ENCODE measurements around the gene GAR1. TPM values are rescaled to one million over a fixed set of nuclear protein-coding genes. Genes with fewer than 3 reads are reported as not detected.
A peak's percentile ranks its signal among the peaks of the same experiment; 100 is the strongest.

The GAR1 gene
- total and polyA plus RNA-seq, 8 donors, result 11.2 to 39.6 (median 33.2) TPM

- Histone ChIP-seq H3K27me3 (no peaks in the 10 kb centered on the region), H3K4me3 (no peak overlapping the region), H3K27ac (no peak overlapping the region), H3K36me3 (no peaks in the 10 kb centered on the region), H3K4me1 (no peaks in the 10 kb centered on the region), H3K9me3 (peaks cover 0 to 35% of the 10 kb centered on the region in 2 donors)
- intact Hi-C loops (cut with DNase I), result no loop called here
- DNase-seq (peak in 1 of 4 donors; percentile 59), ATAC-seq (no peak)
- no peak for TF ChIP-seq CTCF (IDR thresholded peaks at IDR 0.05)
These were observed 20.5 kb upstream of the GAR1 start for GRCh38 chr4:109795059-109795458.

GRCh38 chr4:109798866-109799265 is 16.7 kb upstream of the GAR1 start:
- Histone ChIP-seq H3K4me3 (no peak overlapping the region), H3K9me3 (peaks cover 0 to 33% of the 10 kb centered on the region in 2 donors), H3K27me3 (no peaks in the 10 kb centered on the region), H3K27ac (no peak overlapping the region), H3K4me1 (peaks cover 0 to 9% of the 10 kb centered on the region in 2 donors), H3K36me3 (no peaks in the 10 kb centered on the region)
- DNase-seq (no peak), ATAC-seq (no peak)
- intact Hi-C loops (cut with DNase I), result no loop called here
- no peak for TF ChIP-seq CTCF (IDR thresholded peaks at IDR 0.05)

DNA sequence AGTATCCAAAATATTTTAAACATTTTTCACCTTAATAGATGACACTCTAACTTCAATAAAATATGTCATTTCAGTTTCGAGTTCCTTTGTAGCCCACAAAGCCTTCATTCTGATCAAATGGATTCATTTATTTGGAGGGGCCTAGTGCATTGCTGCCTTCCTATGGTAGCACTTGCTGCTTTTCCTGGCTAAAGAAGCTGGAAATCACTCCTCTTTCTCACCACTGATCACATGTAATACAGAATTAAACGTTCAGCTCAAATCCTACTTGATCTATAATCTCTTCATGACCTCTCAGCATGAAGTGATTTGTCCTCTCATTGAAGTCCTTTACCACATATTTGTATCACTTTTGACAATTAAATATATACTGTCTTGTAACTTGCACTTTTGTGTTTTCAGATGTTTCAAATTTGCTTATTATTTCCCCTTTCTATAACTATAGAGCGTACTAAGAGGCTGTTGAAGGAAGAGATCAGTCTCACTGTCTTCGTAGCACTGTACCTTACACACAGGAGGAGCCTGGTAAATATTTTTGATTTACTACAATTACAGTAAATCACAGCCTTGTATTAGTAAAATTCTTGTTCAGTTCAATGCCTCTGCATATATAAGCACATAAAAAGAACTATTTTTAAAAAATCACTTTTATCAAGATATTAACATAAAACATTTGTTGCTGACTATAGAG is 14.3 kb upstream of the GAR1 start:
- DNase-seq (no peak), ATAC-seq (peak; percentile 65)
- no peaks in the 10 kb centered on the region for H3K36me3 ChIP-seq
- H3K9me3 ChIP-seq, result peaks cover 0 to 12% of the 10 kb centered on the region in 2 donors
- intact Hi-C loops (cut with DNase I), result no loop called here
- H3K27me3 ChIP-seq, result no peaks in the 10 kb centered on the region
- no peak for TF ChIP-seq CTCF (IDR thresholded peaks at IDR 0.05)
- H3K4me3 ChIP-seq, result peak overlapping the region; percentile 12 to 39
- peak overlapping the region; percentile 21 to 45 for H3K27ac ChIP-seq
- H3K4me1 ChIP-seq, result peaks cover 0 to 9% of the 10 kb centered on the region in 2 donors

DNA sequence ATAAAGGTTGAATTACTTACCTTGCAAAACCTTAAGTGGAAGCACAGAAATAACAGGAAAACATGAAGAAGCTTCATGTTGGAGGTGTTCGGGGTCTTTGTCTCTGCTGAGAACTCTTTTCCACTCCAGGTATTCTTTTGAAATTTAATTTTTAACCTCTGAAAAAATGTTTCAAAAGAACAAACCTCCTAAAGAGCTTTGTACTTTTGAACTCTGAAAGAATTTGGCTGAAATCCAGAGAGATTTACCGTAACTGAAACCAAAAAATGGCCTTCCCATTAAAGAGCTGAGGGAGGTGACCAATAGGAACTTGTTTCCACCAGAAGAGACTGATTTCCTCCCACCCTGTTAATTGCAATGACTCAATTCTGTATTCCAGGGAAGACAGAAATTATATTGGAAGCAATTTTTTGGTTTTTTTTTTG is 13.7 kb upstream of the GAR1 start, which contains the start of gene CFI:
TSS of gene CFI (minus strand) at position 105 of the 425 bp plus-strand sequence. CDS start at position 77, 28 bp downstream.
- peak in 1 of 4 donors; percentile 52 for DNase-seq
- Histone ChIP-seq H3K27ac (peak within 1 kb of the TSS; percentile 21 to 45), H3K36me3 (no peaks in the 10 kb centered on the region), H3K27me3 (no peaks in the 10 kb centered on the region), H3K9me3 (peaks cover 0 to 5% of the 10 kb centered on the region in 2 donors), H3K4me1 (peaks cover 0 to 9% of the 10 kb centered on the region in 2 donors), H3K4me3 (peak within 1 kb of the TSS; percentile 12 to 39)
- peak; percentile 85 for ATAC-seq
- intact Hi-C loops (cut with DNase I), result no loop called here
- no peak for TF ChIP-seq CTCF (IDR thresholded peaks at IDR 0.05)

DNA sequence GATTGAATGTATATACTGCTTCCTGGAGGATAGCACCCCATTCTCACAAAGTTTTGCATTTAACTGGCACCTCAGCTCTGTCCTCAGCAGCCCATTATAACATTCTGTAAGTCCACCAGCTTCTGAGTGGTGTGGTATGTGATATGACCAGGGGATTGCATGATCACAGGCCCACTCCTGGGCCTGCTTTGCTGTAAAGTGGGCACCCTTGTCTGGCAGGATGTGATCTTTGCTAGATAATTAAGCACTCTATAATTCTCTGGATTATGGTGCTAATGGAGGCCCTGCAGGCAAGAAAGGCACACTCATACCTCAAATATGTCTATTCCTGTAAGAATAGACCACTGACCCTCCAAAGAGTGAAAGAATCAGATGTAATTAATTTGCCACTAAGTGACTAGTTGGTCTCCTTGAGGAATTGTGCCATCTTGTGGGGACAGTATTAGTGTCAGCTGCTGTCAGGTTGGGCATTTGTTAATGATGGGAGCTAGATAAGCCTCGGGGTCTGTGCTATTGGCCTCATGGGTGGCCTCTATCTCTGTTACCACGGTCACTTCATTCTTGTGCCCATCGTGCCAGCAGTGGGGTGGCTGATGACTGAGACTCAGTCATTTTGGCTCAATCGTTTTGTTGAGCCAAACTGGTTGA is 11.5 kb upstream of the GAR1 start:
- ATAC-seq, result peak; percentile 69
- H3K27me3 ChIP-seq, result no peaks in the 10 kb centered on the region
- no peak overlapping the region for H3K27ac ChIP-seq
- peak in 1 of 4 donors; percentile 47 for DNase-seq
- TF ChIP-seq CTCF (IDR thresholded peaks at IDR 0.05), result peak in 1 of 2 donors; percentile 25
- intact Hi-C loops (cut with DNase I), result no loop called here
- H3K4me3 ChIP-seq, result no peak overlapping the region
- H3K9me3 ChIP-seq, result no peaks in the 10 kb centered on the region
- no peaks in the 10 kb centered on the region for H3K36me3 ChIP-seq
- peaks cover 0 to 9% of the 10 kb centered on the region in 2 donors for H3K4me1 ChIP-seq
